Measurements from ENCODE around the gene CYBB. TPM values are rescaled to one million over a fixed set of nuclear protein-coding genes. Genes with fewer than 3 reads are reported as not detected.

CYBB gene
- total RNA-seq, 2 experiments from 2014 or later: not detected

GRCh38 chrX:37825215-37825842, 45.5 kb downstream of the CYBB start:
- ChIA-PET CTCF (interaction anchor here (1.1 to 1.7 kb wide), 2 partner anchors 79 to 81 kb away, joined by 3 to 18 read pairs; no protein-coding TSS in a partner anchor), POLR2A (interaction anchor here (0.9 kb wide), 1 partner anchor 80 kb away, joined by 3 read pairs; no protein-coding TSS in a partner anchor)

- POLR2A ChIA-PET: no interaction called here
- CTCF ChIA-PET: interaction anchor here (0.7 kb wide), 1 partner anchor 85 kb away, joined by 3 read pairs; no protein-coding TSS in a partner anchor
Measured at GRCh38 chrX:37829721-37830120, 49.9 kb downstream of the CYBB start.

- ChIA-PET POLR2A (no interaction called here), CTCF (no interaction called here)
Measured at GRCh38 chrX:37830371-37830770, 50.5 kb downstream of the CYBB start.

- ChIA-PET CTCF (interaction anchor here (0.6 to 0.7 kb wide), 2 partner anchors 58 to 59 kb away, joined by 3 to 5 read pairs; no protein-coding TSS in a partner anchor), POLR2A (no interaction called here)
Measured at GRCh38 chrX:37834937-37835336, 55.1 kb downstream of the CYBB start.

- CTCF ChIA-PET: no interaction called here
- POLR2A ChIA-PET: no interaction called here
Measured at GRCh38 chrX:37840931-37841330, 61.1 kb downstream of the CYBB start.

GRCh38 chrX:37844622-37845021, 64.8 kb downstream of the CYBB start:
- ChIA-PET CTCF (no interaction called here), POLR2A (no interaction called here)

GRCh38 chrX:37846141-37846540, 66.3 kb downstream of the CYBB start:
- ChIA-PET CTCF (no interaction called here), POLR2A (no interaction called here)

- ChIA-PET CTCF (no interaction called here), POLR2A (no interaction called here)
Measured at GRCh38 chrX:37846558-37846933, 66.7 kb downstream of the CYBB start.

- ChIA-PET POLR2A (no interaction called here), CTCF (no interaction called here)
Measured at GRCh38 chrX:37846934-37847732, 67.3 kb downstream of the CYBB start, which contains the start of gene DYNLT3. Gene DYNLT3 (minus strand): TSS chrX:37847571. CDS start chrX:37847510, 61 bp downstream.

GRCh38 chrX:37847733-37848197, 67.9 kb downstream of the CYBB start:
- ChIA-PET CTCF (no interaction called here), POLR2A (no interaction called here)

GRCh38 chrX:37854148-37854547, 74.3 kb downstream of the CYBB start:
- ChIA-PET CTCF (no interaction called here), POLR2A (no interaction called here)

GRCh38 chrX:37854748-37855147, 74.9 kb downstream of the CYBB start:
- CTCF ChIA-PET: no interaction called here
- POLR2A ChIA-PET: no interaction called here

- ChIA-PET CTCF (no interaction called here), POLR2A (no interaction called here)
Measured at GRCh38 chrX:37860721-37861120, 80.9 kb downstream of the CYBB start.

- ChIA-PET CTCF (no interaction called here), POLR2A (no interaction called here)
Measured at GRCh38 chrX:37862851-37863250, 83.0 kb downstream of the CYBB start.

Other genes with a start within 250 kb of the CYBB start
- gene LANCL3, start 208.4 kb upstream of the CYBB start, total RNA-seq: under 1 TPM; 0.38 to 0.65 TPM
- gene XK, start 94.3 kb upstream of the CYBB start, total RNA-seq: under 1 TPM; 0.13 to 0.17 TPM
- gene DYNLT3, start 67.5 kb downstream of the CYBB start, total RNA-seq: 10 to 100 TPM; 17.9 to 20.4 TPM
- gene SYTL5, start 226.5 kb downstream of the CYBB start, total RNA-seq: not detected

All from activated CD8-positive, alpha-beta memory T cell treated with anti-CD3 and anti-CD28 coated beads for 36 hours (primary cell).